NCI-H748 (cell line): Measurements from ENCODE around the gene MBNL2.

ENCODE experiments used
- DNase-seq: peaks from one replicate; lab custom pipeline; 2025; ENCODE audit not compliant: unreplicated experiment; lab: John Stamatoyannopoulos, UW

MBNL2 gene

GRCh38 chr13:97371486-97372109, 149.5 kb downstream of the MBNL2 start:
- DNase-seq: no peak

GRCh38 chr13:97372936-97373335, 150.8 kb downstream of the MBNL2 start:
- no peak for DNase-seq

GRCh38 chr13:97373787-97374186, 151.7 kb downstream of the MBNL2 start:
- DNase-seq: no peak

GRCh38 chr13:97376981-97377380, 154.8 kb downstream of the MBNL2 start:
- no peak for DNase-seq

GRCh38 chr13:97379386-97379785, 157.3 kb downstream of the MBNL2 start:
- DNase-seq: no peak

- no peak for DNase-seq
Observed at GRCh38 chr13:97380696-97381095, 158.6 kb downstream of the MBNL2 start.

- no peak for DNase-seq
Observed at GRCh38 chr13:97381189-97381588, 159.1 kb downstream of the MBNL2 start.

GRCh38 chr13:97382276-97382675, 160.1 kb downstream of the MBNL2 start:
- no peak for DNase-seq

- no peak for DNase-seq
Observed at GRCh38 chr13:97384371-97384770, 162.2 kb downstream of the MBNL2 start.

GRCh38 chr13:97385146-97385545, 163.0 kb downstream of the MBNL2 start:
- DNase-seq: no peak

GRCh38 chr13:97385854-97386253, 163.7 kb downstream of the MBNL2 start:
- no peak for DNase-seq

- no peak for DNase-seq
Observed at GRCh38 chr13:97386801-97387484, 164.8 kb downstream of the MBNL2 start.

GRCh38 chr13:97387485-97387839, 165.3 kb downstream of the MBNL2 start:
- DNase-seq: no peak

- DNase-seq: no peak
Observed at GRCh38 chr13:97387890-97388289, 165.8 kb downstream of the MBNL2 start.

GRCh38 chr13:97388373-97388772, 166.2 kb downstream of the MBNL2 start:
- no peak for DNase-seq

- no peak for DNase-seq
Observed at GRCh38 chr13:97390941-97391600, 168.9 kb downstream of the MBNL2 start.

- DNase-seq: no peak
Observed at GRCh38 chr13:97392020-97392419, 169.9 kb downstream of the MBNL2 start.

- DNase-seq: no peak
Observed at GRCh38 chr13:97394542-97394941, 172.4 kb downstream of the MBNL2 start.

GRCh38 chr13:97395447-97396136, 173.5 kb downstream of the MBNL2 start:
- no peak for DNase-seq

- no peak for DNase-seq
Observed at GRCh38 chr13:97397267-97397666, 175.1 kb downstream of the MBNL2 start.

- no peak for DNase-seq
Observed at GRCh38 chr13:97401421-97401820, 179.3 kb downstream of the MBNL2 start.
